Suprapubic skin (tissue), 4 donors: Measurements from ENCODE around the gene SDHB.

Experiments used
- CTCF ChIP-seq, 2 donors: fragments of 200-600 bp in 1 of 2; fragments of 450-650 bp in 1 of 2; sonication (generic) in 1 of 2; IDR thresholded peaks; one replicate each; pipeline ENCODE4 v1.5.1; 2016 to 2019; ENCODE audit warnings: antibody characterized with exemption in 2 of 2, mild to moderate bottlenecking in 1 of 2, moderate library complexity in 1 of 2
- POLR2A ChIP-seq, 2 donors: fragments of 450-650 bp; IDR thresholded peaks; one replicate each; pipeline ENCODE4 v1.6.1; 2017; ENCODE audit warnings: antibody characterized with exemption in 2 of 2, mild to moderate bottlenecking in 2 of 2, moderate library complexity in 2 of 2
- POLR2AphosphoS5 ChIP-seq, 3 donors: sonication (generic); formaldehyde crosslinking; IDR thresholded peaks; one replicate each; pipeline ENCODE4 v1.6.1; 2017; ENCODE audit warnings: antibody characterized with exemption in 3 of 3

- TF ChIP-seq POLR2AphosphoS5 (IDR thresholded peaks at IDR 0.05) = no peak
- TF ChIP-seq CTCF (IDR thresholded peaks at IDR 0.05) = no peak
- TF ChIP-seq POLR2A (IDR thresholded peaks at IDR 0.05) = no peak
Observed at GRCh38 chr1:17069452-17070162, 15.8 kb upstream of the SDHB start.
